Left lung (tissue), 10 donors: ENCODE results near the gene MICAL2. TPM values are rescaled to one million over a fixed set of nuclear protein-coding genes. Genes with fewer than 3 reads are reported as not detected.

Source experiments
- ATAC-seq: fragments of 200-7000 bp; cut with Tn5 transposase; one replicate; pipeline ENCODE4 v1.9.1; 2020; ENCODE audit warnings: moderate library complexity
- DNase-seq, 4 donors: peaks; one replicate each; pipeline ENCODE4 v3.0.0-alpha.2; 2013 to 2020
- H3K27ac ChIP-seq, 2 donors: fragments of 200-600 bp; sonication (generic) in 1 of 2; one replicate each; pipeline versions ENCODE4 v1.5.0 to v1.8.0; 2020 to 2021
- H3K27me3 ChIP-seq, 2 donors: fragments of 200-600 bp; sonication (generic) in 1 of 2; one replicate each; pipeline versions ENCODE4 v1.5.0 to v1.8.0; 2020 to 2021
- H3K36me3 ChIP-seq, 2 donors: fragments of 200-600 bp; sonication (generic) in 1 of 2; one replicate each; pipeline versions ENCODE4 v1.5.0 to v1.8.0; 2020 to 2021
- H3K4me1 ChIP-seq, 2 donors: fragments of 200-600 bp; one replicate each; pipeline ENCODE4 v1.8.0; 2021
- H3K4me3 ChIP-seq, 2 donors: fragments of 200-600 bp; sonication (generic) in 1 of 2; one replicate each; pipeline versions ENCODE4 v1.5.0 to v1.8.0; 2020 to 2021; ENCODE audit warnings: mild to moderate bottlenecking in 1 of 2
- H3K9me3 ChIP-seq, 2 donors: fragments of 200-600 bp; sonication (generic) in 1 of 2; one replicate each; pipeline versions ENCODE4 v1.5.0 to v1.8.0; 2020 to 2021
- CTCF ChIP-seq, 2 donors: fragments of 200-600 bp; sonication (generic) in 1 of 2; IDR thresholded peaks; one replicate each; pipeline versions ENCODE4 v1.5.0 to v1.8.0; 2021; ENCODE audit warnings: antibody characterized with exemption in 2 of 2
- intact Hi-C, 2 donors: fragments of 100-400 bp; cut with DNase I; formaldehyde crosslinking; loops; one replicate each; pipeline versions ENCODE4 v1.11.2 to v1.14.2; 2022
- polyA plus RNA-seq, 6 donors: library from polyadenylated mRNA; unstranded; fragments of 120-200 nt; gene quantifications; one replicate each; pipeline ENCODE4 v1.2.1, GENCODE V29; 2013; ENCODE audit not compliant: insufficient read length in 6 of 6
- total RNA-seq, 2 donors: library from RNA; stranded (reverse); fragmentation: NEBNext Ultra II Directional; extraction: Animal tissue kit (Norgen Biotek cat#: 25700); gene quantifications; one replicate each; pipeline ENCODE4 v1.2.1, GENCODE V29; 2021
- donor health status: DM: no; HTN: yes; CAD: no.
- donor health status: DM: no; HTN: no; CAD: no.

MICAL2 gene
- total and polyA plus RNA-seq, 8 donors, result 49.8 to 293 (median 89.4) TPM

GRCh38 chr11:12156301-12157140 lies 46.1 kb downstream of the MICAL2 start:
- no peaks in the 10 kb centered on the region for H3K27me3 ChIP-seq
- no peaks in the 10 kb centered on the region for H3K9me3 ChIP-seq
- H3K36me3 ChIP-seq, result peaks cover 0 to 13% of the 10 kb centered on the region in 2 donors
- H3K4me1 ChIP-seq, result peaks cover 41 to 55% of the 10 kb centered on the region in 2 donors
- no peak overlapping the region for H3K4me3 ChIP-seq
- peak overlapping the region; percentile 49 to 71 for H3K27ac ChIP-seq
- DNase-seq, result no peak
- TF ChIP-seq CTCF (IDR thresholded peaks at IDR 0.05), result no peak
- intact Hi-C loops, result no loop called here
- peak; percentile 31 for ATAC-seq

DNA sequence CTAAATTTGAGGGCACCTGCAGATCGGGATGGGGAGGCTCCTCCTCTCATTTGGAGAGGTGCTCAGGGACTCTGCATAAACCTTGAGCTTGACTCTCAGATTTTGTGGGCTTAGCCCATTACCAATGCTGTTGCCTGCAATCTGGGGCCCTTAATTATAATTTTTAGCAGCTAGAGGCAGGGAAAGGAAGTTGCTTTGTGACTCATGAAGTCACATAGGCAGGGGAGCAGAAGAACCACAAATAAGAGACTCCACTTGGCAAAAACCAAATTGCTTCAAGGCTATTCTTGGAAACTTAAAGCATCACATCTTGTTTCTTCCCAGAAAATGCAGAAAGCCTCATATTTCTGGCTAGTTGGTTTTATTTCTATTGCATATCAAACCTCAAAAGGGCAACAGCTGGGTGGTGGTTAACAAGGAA lies 46.9 kb downstream of the MICAL2 start:
- H3K36me3 ChIP-seq, result peaks cover 0 to 16% of the 10 kb centered on the region in 2 donors
- H3K9me3 ChIP-seq, result no peaks in the 10 kb centered on the region
- H3K4me3 ChIP-seq, result no peak overlapping the region
- peak overlapping the region; percentile 49 to 71 for H3K27ac ChIP-seq
- ATAC-seq, result peak; percentile 9
- no peaks in the 10 kb centered on the region for H3K27me3 ChIP-seq
- no peak for DNase-seq
- TF ChIP-seq CTCF (IDR thresholded peaks at IDR 0.05), result no peak
- intact Hi-C loops, result no loop called here
- peaks cover 41 to 56% of the 10 kb centered on the region in 2 donors for H3K4me1 ChIP-seq

- intact Hi-C loops, result no loop called here
- Histone ChIP-seq H3K36me3 (peaks cover 0 to 29% of the 10 kb centered on the region in 2 donors), H3K4me1 (peaks cover 52 to 61% of the 10 kb centered on the region in 2 donors), H3K27me3 (no peaks in the 10 kb centered on the region), H3K9me3 (no peaks in the 10 kb centered on the region), H3K27ac (peak overlapping the region; percentile 71 to 78), H3K4me3 (no peak overlapping the region)
- DNase-seq, result no peak
- TF ChIP-seq CTCF (IDR thresholded peaks at IDR 0.05), result no peak
- no peak for ATAC-seq
Measured at GRCh38 chr11:12158909-12159308, 48.5 kb downstream of the MICAL2 start.

- intact Hi-C loops, result no loop called here
- Histone ChIP-seq H3K27me3 (no peaks in the 10 kb centered on the region), H3K36me3 (peaks cover 0 to 32% of the 10 kb centered on the region in 2 donors), H3K4me1 (peaks cover 54 to 67% of the 10 kb centered on the region in 2 donors), H3K4me3 (no peak overlapping the region), H3K27ac (peak overlapping the region; percentile 71 to 78), H3K9me3 (no peaks in the 10 kb centered on the region)
- TF ChIP-seq CTCF (IDR thresholded peaks at IDR 0.05), result no peak
- ATAC-seq, result peak; percentile 63
- peak in 1 of 4 donors; percentile 43 for DNase-seq
Measured at GRCh38 chr11:12159351-12160099, 49.1 kb downstream of the MICAL2 start.

- Histone ChIP-seq H3K4me1 (peaks cover 54 to 70% of the 10 kb centered on the region in 2 donors), H3K36me3 (peaks cover 0 to 33% of the 10 kb centered on the region in 2 donors), H3K4me3 (no peak overlapping the region), H3K27ac (peak overlapping the region; percentile 71 to 78), H3K27me3 (no peaks in the 10 kb centered on the region), H3K9me3 (no peaks in the 10 kb centered on the region)
- ATAC-seq, result no peak
- intact Hi-C loops, result no loop called here
- no peak for DNase-seq
- TF ChIP-seq CTCF (IDR thresholded peaks at IDR 0.05), result no peak
Measured at GRCh38 chr11:12160231-12160630, 49.8 kb downstream of the MICAL2 start.
